Tibial artery (tissue), 4 donors: ENCODE measurements around the gene ZNG1F.
"Not testable (repeated sequence)": the region's sequence is repeated elsewhere in the genome, so short reads cannot be mapped to it uniquely, and the experiment has no call there.

Source experiments
- DNase-seq, 2 donors: peaks; one replicate each; pipeline ENCODE4 v3.0.0-alpha.2; 2019
- H3K27ac ChIP-seq, 2 donors: fragments of 200-600 bp; sonication (generic) in 1 of 2; 1 replicate in 1 of 2; 2 replicates in 1 of 2; pipeline ENCODE4 v1.5.1; 2018 to 2019; ENCODE audit warnings: mild to moderate bottlenecking in 1 of 2
- H3K27me3 ChIP-seq, 2 donors: fragments of 200-600 bp; sonication (generic) in 1 of 2; one replicate each; pipeline versions ENCODE4 v1.5.1 to v1.6.0; 2016 to 2019
- H3K36me3 ChIP-seq, 3 donors: fragments of 200-600 bp; sonication (generic) in 2 of 3; one replicate each; pipeline ENCODE4 v1.5.1; 2016 to 2019; ENCODE audit warnings: mild to moderate bottlenecking in 2 of 3
- H3K4me1 ChIP-seq, 4 donors: fragments of 200-600 bp; sonication (generic) in 2 of 4; 1 replicate in 3 of 4; 2 replicates in 1 of 4; pipeline ENCODE4 v1.5.1; 2016 to 2019
- H3K4me3 ChIP-seq, 2 donors: fragments of 200-600 bp; sonication (generic) in 1 of 2; 1 replicate in 1 of 2; 2 replicates in 1 of 2; pipeline ENCODE4 v1.5.1; 2018 to 2019; ENCODE audit warnings: mild to moderate bottlenecking in 2 of 2
- H3K9me3 ChIP-seq, 3 donors: fragments of 200-600 bp; sonication (generic) in 1 of 3; one replicate each; pipeline ENCODE4 v1.5.1; 2016 to 2019
- intact Hi-C: fragments of 100-400 bp; cut with DNase I; formaldehyde crosslinking; loops from one replicate; pipeline ENCODE4 v1.15.0; 2023; ENCODE audit warnings: low total_unique reads

Gene ZNG1F

DNA sequence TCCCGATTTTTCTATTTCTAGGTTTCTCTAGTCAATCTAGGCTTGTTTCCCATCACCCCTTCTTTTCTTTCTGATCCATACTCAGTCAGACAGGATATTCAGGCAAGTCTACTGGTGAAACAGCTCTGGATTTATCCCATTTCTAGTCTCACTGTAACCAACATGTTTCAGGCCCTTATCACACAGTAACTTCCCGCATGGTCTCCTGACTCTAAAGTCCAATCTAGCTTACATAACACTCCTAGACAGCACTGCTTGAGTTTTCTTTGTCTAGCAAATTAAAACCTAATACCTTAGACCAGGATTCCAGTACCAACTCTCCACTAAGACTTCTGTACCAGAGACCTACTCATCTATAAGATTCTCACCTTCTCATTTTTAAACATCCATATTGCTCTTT, 47.2 kb downstream of the ZNG1F start:
- H3K9me3 ChIP-seq, DNase-seq, H3K36me3 ChIP-seq, H3K4me1 ChIP-seq, intact Hi-C loops, H3K27me3 ChIP-seq, H3K27ac ChIP-seq, H3K4me3 ChIP-seq: not testable (repeated sequence)

DNA sequence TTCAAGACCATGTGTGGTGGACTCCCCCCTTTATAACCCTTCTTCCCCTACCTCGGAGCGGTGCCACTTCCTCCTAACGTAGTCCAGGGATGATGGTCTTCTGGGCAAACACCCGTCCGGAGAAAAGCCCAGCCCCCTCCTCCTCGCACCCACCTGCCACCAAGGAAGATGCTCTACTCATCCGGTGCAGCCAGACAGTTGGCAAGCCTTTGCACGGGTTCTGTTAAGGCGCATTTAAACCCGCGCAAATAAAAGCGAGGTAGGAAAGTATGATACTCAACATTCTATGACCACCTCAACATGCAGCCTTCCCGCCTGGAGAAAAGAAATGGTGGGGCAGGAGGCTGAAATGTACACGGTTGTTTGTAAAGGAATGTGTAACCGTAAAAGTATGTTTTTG, 60.5 kb downstream of the ZNG1F start, which contains the start of gene FOXD4L6:
FOXD4L6 (minus strand) TSS at position 101 of the 400 bp plus-strand sequence. CDS start 298 bp downstream, outside the sequence.
- H3K27me3 ChIP-seq, H3K4me3 ChIP-seq, H3K36me3 ChIP-seq, DNase-seq, intact Hi-C loops, H3K9me3 ChIP-seq, H3K27ac ChIP-seq, H3K4me1 ChIP-seq: not testable (repeated sequence)

DNA sequence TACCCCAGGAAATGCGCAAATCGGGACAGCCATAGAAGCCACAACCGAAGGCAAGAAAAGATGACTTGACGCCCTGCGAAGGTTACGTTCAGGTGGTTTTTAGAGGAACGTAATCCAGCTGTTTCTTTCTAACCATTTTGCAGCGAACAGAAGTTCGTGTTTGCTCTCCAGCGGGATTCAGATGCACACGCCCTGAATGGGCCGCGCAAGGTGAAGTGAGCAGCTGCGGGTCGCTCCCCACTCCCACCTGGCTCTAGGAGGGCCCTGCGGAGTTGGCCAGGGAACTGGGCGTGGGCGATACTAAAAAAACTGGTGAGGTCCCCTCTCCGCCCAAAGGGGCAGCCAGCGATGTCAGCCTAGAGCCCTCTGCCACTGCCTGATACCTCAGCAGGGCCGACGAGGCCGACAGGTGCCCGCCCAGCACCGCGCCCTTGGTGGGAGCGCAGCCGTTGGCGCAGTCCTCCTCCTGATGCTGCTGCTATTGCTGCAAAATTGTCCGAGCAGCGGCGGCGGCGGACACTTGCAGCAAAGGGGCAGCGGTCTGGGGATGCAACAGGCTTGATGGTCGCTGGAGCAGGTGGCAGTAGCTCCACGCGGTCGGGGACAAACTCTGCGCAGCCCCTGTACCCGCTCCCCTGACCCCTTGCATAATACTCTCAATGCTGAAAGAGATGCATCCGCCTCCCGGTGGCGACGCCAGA, 62.2 kb downstream of the ZNG1F start:
- H3K9me3 ChIP-seq, H3K4me3 ChIP-seq, H3K27me3 ChIP-seq, H3K36me3 ChIP-seq, H3K27ac ChIP-seq, DNase-seq, intact Hi-C loops, H3K4me1 ChIP-seq: not testable (repeated sequence)

DNA sequence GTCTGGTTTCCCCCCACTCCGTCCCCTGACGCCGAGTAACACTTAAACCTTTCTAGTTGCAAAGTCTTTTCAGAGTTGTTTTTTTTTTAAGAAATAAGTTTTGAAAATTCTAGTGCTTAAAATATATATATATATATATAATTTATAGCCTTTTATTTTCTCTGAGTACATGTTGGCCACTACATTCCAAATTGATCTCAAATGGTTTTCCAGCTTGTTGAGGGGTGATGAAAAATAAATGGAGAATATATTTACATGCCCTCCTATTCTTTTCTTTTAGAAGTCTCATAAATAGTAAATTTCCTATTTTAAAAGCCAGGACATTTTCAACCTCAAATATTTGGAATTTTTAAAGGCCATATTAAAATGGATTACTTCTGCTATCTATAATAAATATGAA, 63.2 kb downstream of the ZNG1F start:
- H3K4me3 ChIP-seq, H3K9me3 ChIP-seq, intact Hi-C loops, H3K27me3 ChIP-seq, H3K4me1 ChIP-seq, DNase-seq, H3K36me3 ChIP-seq, H3K27ac ChIP-seq: not testable (repeated sequence)

DNA sequence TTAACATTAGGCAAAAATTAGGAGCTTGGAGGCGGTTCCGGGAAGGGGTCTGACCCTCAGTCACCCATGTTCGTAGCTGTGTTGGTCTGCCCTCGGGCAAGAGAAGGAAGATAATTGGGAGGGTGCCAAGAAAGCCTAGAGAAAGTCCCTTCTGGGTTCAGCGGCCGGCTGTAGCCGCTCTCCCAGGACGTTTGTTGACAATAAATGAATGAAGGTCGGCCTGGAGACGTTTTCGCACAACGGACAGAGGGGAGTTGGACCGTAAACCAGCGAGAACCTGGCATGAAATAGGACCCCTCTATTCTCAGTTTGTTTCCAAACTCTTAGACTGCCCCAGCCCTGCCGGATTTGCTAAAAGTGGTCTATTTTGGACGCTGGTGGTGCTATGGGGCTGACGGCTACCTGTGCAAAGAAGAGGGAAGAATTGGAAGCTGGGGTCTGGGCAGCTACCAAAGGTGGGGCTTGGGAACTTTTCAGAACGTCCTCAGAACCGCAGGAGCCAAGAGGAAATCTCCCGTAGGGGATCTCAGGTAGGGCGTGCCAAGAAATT, 63.9 kb downstream of the ZNG1F start:
- H3K4me1 ChIP-seq, H3K27me3 ChIP-seq, DNase-seq, intact Hi-C loops, H3K4me3 ChIP-seq, H3K9me3 ChIP-seq, H3K27ac ChIP-seq, H3K36me3 ChIP-seq: not testable (repeated sequence)

DNA sequence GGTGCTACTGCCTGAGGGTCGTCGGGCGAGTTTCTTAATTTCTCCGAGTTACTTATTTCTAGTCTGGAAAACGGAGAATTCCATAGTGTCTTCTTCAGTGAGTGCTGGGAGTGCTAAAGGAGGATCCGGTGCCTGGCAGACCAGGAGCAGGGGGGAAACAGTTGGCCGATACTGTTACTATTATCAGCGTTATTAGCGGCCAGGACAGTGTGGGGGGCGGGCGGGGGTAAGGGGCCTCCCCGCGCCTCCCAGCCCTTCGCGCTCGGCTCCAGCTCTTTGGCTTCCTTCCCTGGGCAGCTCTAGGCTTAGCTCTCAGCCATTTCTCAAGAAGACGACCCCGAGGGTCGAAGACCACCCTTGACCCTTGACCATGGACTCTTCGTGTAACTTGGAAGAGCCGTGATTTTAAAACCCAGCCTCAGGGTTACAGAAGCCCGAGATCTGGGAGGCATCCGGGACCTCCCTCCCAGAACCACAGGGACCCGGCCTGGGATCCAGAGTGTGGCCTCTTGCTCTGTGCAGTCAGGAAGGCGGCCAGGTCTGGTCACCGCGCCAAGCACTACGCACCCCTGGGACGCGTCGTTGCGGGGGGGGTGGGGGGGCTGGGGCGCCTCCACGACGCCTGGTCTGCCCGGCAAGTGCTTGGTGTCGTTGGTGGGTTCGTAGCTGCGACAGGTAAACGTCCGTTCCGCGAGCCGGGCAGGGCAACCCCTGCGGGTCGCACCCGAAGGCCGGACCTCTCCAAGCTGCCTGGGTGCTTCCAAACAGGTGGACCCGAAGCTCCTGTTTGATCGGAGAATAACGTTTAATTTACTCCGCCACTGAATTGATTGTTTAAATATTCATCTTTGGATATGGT, 64.6 kb downstream of the ZNG1F start:
- H3K27me3 ChIP-seq, H3K27ac ChIP-seq, H3K4me1 ChIP-seq, intact Hi-C loops, H3K4me3 ChIP-seq, DNase-seq, H3K36me3 ChIP-seq, H3K9me3 ChIP-seq: not testable (repeated sequence)

DNA sequence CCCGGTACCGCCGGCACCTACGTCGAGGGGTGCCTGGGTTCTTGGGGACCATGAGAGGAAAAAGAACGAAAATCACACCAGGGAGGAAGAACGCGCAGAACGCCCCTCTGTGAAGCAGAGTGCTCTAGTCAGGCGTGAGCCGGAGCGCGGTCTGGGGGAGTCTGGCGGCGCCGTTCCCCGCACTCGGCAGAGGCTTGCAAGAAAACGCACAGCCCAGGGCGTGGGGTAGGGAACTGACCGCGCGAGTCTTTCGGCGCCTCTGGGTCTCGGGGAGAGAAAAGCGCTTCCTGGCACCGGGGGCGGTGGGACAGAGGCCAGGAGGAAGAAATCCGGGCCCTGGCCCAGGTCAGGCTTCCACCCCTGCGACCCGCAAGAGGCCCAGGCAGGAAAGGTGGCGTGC, 65.3 kb downstream of the ZNG1F start:
- H3K27ac ChIP-seq, H3K36me3 ChIP-seq, H3K9me3 ChIP-seq, intact Hi-C loops, DNase-seq, H3K4me3 ChIP-seq, H3K27me3 ChIP-seq, H3K4me1 ChIP-seq: not testable (repeated sequence)

DNA sequence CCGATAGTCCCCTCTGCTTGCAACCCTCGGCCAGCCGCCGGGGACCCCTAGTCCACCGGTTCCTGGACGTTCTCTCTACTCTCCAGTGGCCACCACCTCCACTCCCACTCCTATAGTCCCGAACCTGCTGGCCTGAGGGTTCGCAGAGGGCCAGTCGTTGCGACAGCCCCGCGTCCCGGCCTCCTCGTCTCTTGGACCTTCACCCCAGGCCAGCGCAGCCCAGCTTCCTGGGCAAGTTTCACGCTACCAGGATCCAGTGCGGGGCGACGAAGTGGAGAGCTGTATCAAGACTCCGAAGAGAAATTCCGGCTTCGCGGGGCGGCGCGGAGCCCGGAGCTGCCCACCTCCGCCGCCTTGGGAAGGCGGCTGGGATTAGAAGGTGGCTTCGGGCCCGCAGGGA, 65.7 kb downstream of the ZNG1F start:
- intact Hi-C loops, H3K9me3 ChIP-seq: not testable (repeated sequence)

DNA sequence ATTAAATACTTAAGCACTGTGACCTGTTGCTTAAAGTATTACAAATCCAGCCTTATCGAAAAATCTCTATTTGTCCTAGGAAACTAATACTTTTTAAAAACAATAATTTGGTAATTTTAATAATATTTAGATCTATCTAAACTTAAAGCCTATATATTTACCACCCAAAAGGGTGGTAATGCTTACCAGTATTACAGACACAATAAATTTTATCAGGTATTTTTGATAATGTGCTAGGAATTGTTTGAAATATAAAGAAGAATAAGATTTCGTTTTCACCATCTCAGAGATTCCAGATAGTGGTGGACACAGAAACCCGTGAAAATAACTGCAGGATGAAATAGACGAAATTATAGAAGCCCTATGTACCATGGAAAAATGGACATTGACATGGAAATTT, 68.4 kb downstream of the ZNG1F start:
- intact Hi-C loops, H3K36me3 ChIP-seq, H3K9me3 ChIP-seq, DNase-seq, H3K4me1 ChIP-seq, H3K4me3 ChIP-seq, H3K27ac ChIP-seq, H3K27me3 ChIP-seq: not testable (repeated sequence)

More for the DNA sequence above, 65.7 kb downstream of the ZNG1F start:
- not testable (repeated sequence) for H3K4me1 ChIP-seq, H3K4me3 ChIP-seq, DNase-seq, H3K27me3 ChIP-seq, H3K27ac ChIP-seq, H3K36me3 ChIP-seq

DNA sequence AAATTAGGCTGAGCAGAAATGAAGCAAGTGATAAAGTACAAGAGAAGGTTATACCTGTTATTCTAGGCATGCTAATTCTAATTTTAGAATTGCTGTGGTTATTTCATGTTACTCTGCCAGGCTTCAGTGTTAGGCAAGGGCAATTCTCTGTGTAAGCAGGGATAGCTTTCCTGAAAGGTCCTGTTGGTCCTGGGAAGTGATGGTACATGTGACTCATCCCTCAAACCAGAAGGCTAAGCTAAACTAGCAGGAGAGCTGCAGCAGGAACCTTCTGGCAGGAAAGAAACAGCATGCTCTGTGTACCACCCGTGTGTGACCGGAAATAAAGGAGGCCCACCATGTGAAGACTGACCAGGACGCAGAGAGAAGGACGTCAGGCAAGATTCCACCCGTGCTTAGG, 69.4 kb downstream of the ZNG1F start:
- DNase-seq, H3K27me3 ChIP-seq, H3K27ac ChIP-seq, H3K36me3 ChIP-seq, H3K9me3 ChIP-seq, H3K4me1 ChIP-seq, H3K4me3 ChIP-seq, intact Hi-C loops: not testable (repeated sequence)

DNA sequence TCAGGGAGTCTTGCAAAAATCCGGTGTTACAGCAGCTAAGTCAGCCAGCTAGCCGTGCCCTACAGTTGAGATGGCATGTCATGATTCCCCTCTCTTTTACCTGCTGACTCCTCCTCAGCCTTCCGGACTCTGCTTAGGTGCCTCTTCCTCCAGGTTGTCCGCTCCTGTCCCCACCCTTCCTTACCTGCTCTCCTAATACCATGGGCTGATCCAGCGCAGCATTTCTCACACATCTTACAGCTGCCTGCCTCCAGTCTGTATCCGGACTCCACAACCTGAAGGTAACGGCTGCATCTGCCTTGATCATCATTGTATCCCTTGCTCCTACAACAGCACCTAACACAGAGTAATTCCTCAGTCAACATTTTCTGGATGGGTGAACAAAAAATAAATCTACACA, 69.8 kb downstream of the ZNG1F start:
- intact Hi-C loops, H3K4me3 ChIP-seq, DNase-seq, H3K27me3 ChIP-seq, H3K27ac ChIP-seq, H3K4me1 ChIP-seq, H3K36me3 ChIP-seq, H3K9me3 ChIP-seq: not testable (repeated sequence)

DNA sequence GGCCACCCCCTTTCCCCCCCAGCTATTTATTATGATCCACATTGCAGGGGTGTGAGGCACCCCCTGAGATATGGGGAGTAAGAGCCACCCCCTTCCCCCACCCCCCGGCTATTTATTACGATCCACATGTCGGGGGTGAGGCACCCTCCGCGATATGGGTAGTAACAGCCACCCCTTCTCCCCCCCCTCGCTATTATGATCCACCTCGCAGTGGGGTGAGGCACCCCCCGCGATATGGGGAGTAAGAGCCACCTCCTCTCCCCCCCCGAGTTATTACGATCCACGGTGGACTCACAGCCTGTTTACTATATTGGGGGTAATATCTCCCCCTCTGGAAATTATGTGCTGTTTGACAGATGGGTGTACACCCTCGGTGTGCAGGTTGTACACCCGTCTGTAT, 75.8 kb downstream of the ZNG1F start:
- H3K9me3 ChIP-seq, intact Hi-C loops, H3K4me1 ChIP-seq, H3K4me3 ChIP-seq, DNase-seq, H3K27ac ChIP-seq, H3K36me3 ChIP-seq, H3K27me3 ChIP-seq: not testable (repeated sequence)

DNA sequence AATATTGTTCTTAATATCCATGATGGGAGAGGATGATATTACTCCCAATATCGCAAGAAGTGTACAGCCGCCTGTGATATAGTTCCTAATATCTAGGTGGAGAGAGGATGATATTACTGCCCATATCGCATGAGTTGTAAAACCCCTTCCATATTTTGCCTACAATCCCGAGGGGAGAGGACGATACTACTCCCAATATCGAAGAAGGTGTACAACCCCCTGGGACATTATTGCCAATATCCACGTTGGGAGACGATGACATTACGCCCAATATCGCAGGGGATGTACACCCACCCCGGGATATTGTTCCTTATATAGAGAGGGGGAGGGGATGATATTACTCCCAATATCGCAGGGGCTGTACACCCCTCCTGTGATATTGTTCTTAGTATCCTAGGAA, 77.7 kb downstream of the ZNG1F start:
- H3K36me3 ChIP-seq, intact Hi-C loops: not testable (repeated sequence)

DNA sequence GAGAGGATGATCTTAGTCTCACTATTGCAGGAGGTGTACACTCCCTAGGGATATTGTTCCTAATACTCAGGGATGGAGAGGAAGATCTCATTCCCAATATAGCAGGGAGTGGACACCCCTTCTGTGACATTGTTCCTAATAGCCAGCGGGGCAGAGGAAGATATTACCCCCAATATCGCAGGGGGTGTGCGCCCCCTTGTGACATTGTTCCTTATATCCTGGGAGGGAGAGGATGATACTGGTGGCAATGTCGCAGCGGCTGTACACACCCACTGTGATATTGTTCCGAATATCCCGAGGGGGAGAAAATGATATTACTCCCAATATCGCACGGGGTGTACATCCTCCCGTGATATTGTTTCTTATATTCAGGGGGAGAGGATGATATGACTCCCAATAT, 78.2 kb downstream of the ZNG1F start:
- H3K9me3 ChIP-seq, intact Hi-C loops, H3K36me3 ChIP-seq, H3K4me3 ChIP-seq, H3K27ac ChIP-seq, H3K4me1 ChIP-seq, DNase-seq: not testable (repeated sequence)
- peaks cover 0 to 17% of the 10 kb centered on the region in 2 donors for H3K27me3 ChIP-seq

More for the DNA sequence above, 77.7 kb downstream of the ZNG1F start:
- DNase-seq, H3K4me1 ChIP-seq, H3K4me3 ChIP-seq, H3K9me3 ChIP-seq, H3K27ac ChIP-seq: not testable (repeated sequence)
- peaks cover 0 to 17% of the 10 kb centered on the region in 2 donors for H3K27me3 ChIP-seq
